Left ventricle myocardium inferior (tissue), 1 donor: Measurements from ENCODE around the gene GRM8. TPM values are rescaled to one million over a fixed set of nuclear protein-coding genes. Genes with fewer than 3 reads are reported as not detected.

Experiments
- DNase-seq: peaks from one replicate; pipeline ENCODE4 v3.0.0-alpha.2; 2020
- H3K27ac ChIP-seq: fragments of 200-600 bp; replicated peaks from 2 replicates; pipeline ENCODE4 v1.8.0; 2021
- H3K27me3 ChIP-seq: fragments of 200-600 bp; 2 replicates; pipeline ENCODE4 v1.8.0; 2021; ENCODE audit warnings: low read depth
- H3K36me3 ChIP-seq: fragments of 200-600 bp; 2 replicates; pipeline ENCODE4 v1.8.0; 2021
- H3K4me1 ChIP-seq: fragments of 200-600 bp; 2 replicates; pipeline ENCODE4 v1.8.0; 2021
- H3K4me3 ChIP-seq: fragments of 200-600 bp; 2 replicates; pipeline ENCODE4 v1.8.0; 2021; ENCODE audit warnings: mild to moderate bottlenecking, moderate library complexity
- H3K9me3 ChIP-seq: fragments of 200-600 bp; replicated peaks from 2 replicates; pipeline ENCODE4 v1.8.0; 2021
- CTCF ChIP-seq: fragments of 200-600 bp; IDR thresholded peaks from 2 replicates; pipeline ENCODE4 v1.8.0; 2021; ENCODE audit warnings: antibody characterized with exemption, mild to moderate bottlenecking, borderline replicate concordance
- intact Hi-C: fragments of 100-400 bp; cut with micrococcal nuclease; formaldehyde crosslinking; loops from one replicate; pipeline ENCODE4 v1.11.0; 2022
- total RNA-seq: library from RNA; stranded (reverse); fragmentation: NEBNext Ultra II Directional; extraction: Animal tissue kit (Norgen Biotek cat#: 25700); gene quantifications from one replicate; pipeline ENCODE4 v1.2.1, GENCODE V29; 2021
- donor health status: DM: no; HTN: yes; CAD: no; lungs with severe emphysema.

Gene GRM8
- total RNA-seq, 1 donor from 2014 or later, result 0.69 TPM

GRCh38 chr7:126979722-126980121 is 273.0 kb downstream of the GRM8 start:
- no peak for TF ChIP-seq CTCF

GRCh38 chr7:126978865-126979264 is 273.9 kb downstream of the GRM8 start:
- Histone ChIP-seq H3K4me1 (no peaks in the 10 kb centered on the region), H3K4me3 (no peak overlapping the region), H3K27ac (no peak overlapping the region), H3K27me3 (no peaks in the 10 kb centered on the region), H3K9me3 (no peaks in the 10 kb centered on the region), H3K36me3 (no peaks in the 10 kb centered on the region)
- no peak for TF ChIP-seq CTCF
- intact Hi-C loops, result no loop called here
- no peak for DNase-seq

More at GRCh38 chr7:126979722-126980121, 273.0 kb downstream of the GRM8 start:
- intact Hi-C loops, result no loop called here
- Histone ChIP-seq H3K27ac (no peak overlapping the region), H3K4me1 (no peaks in the 10 kb centered on the region), H3K36me3 (no peaks in the 10 kb centered on the region), H3K4me3 (no peak overlapping the region), H3K27me3 (no peaks in the 10 kb centered on the region), H3K9me3 (no peaks in the 10 kb centered on the region)
- DNase-seq, result no peak

- no peaks in the 10 kb centered on the region for H3K27me3 ChIP-seq
- no peak for TF ChIP-seq CTCF
Observed at GRCh38 chr7:126973066-126973465, 279.7 kb downstream of the GRM8 start.

DNA sequence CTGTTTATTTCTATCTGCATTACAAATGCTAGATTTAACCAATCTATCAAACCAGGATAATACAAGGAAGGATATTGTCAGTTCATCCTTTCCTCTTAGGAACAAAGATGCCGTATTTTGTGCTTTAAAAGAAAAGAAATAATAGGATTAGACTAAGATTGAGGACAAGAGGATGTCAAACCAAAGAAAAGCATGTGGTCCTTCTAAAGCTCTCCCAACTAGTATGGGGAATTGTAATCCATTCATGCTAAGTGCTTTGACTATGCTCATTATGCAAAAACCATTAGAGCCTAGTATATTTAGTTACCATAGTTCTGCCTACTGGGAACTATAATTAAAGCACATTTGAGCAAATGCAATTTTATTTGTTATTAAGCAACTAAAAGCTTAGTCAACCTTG is 280.2 kb downstream of the GRM8 start:
- no peak for TF ChIP-seq CTCF
- no peaks in the 10 kb centered on the region for H3K27me3 ChIP-seq
- no peak overlapping the region for H3K27ac ChIP-seq
- no peak for DNase-seq
- H3K4me3 ChIP-seq, result no peak overlapping the region
- H3K9me3 ChIP-seq, result no peaks in the 10 kb centered on the region
- no peaks in the 10 kb centered on the region for H3K4me1 ChIP-seq
- intact Hi-C loops, result no loop called here
- no peaks in the 10 kb centered on the region for H3K36me3 ChIP-seq

More at GRCh38 chr7:126973066-126973465, 279.7 kb downstream of the GRM8 start:
- DNase-seq, result no peak
- Histone ChIP-seq H3K27ac (no peak overlapping the region), H3K36me3 (no peaks in the 10 kb centered on the region), H3K4me1 (no peaks in the 10 kb centered on the region), H3K4me3 (no peak overlapping the region), H3K9me3 (no peaks in the 10 kb centered on the region)
- intact Hi-C loops, result no loop called here

- intact Hi-C loops, result no loop called here
- Histone ChIP-seq H3K36me3 (no peaks in the 10 kb centered on the region), H3K9me3 (peaks cover 12% of the 10 kb centered on the region)
Observed at GRCh38 chr7:126959649-126960048, 293.1 kb downstream of the GRM8 start.

More at GRCh38 chr7:126959649-126960048, 293.1 kb downstream of the GRM8 start:
- TF ChIP-seq CTCF, result no peak
- no peak overlapping the region for H3K27ac ChIP-seq
- no peak overlapping the region for H3K4me3 ChIP-seq
- no peak for DNase-seq
- no peaks in the 10 kb centered on the region for H3K4me1 ChIP-seq
- H3K27me3 ChIP-seq, result no peaks in the 10 kb centered on the region
